ENCODE data around the gene SLC35G2. TPM values are rescaled to one million over a fixed set of nuclear protein-coding genes. Genes with fewer than 3 reads are reported as not detected.
A peak's percentile ranks its signal among the peaks of the same experiment; 100 is the strongest.

Gene SLC35G2
- total RNA-seq (1 to 10 TPM; 4.8 to 9.1 TPM), polyA plus RNA-seq (1 to 10 TPM; 3.6 to 6.6 TPM)
- long read RNA-seq, donor 1, partial matches to known transcripts = 0 of 2 reads
- long read RNA-seq, donor 1, other reads (novel, unspliced or antisense) = 0 of 2 reads
- long read RNA-seq, donor 2 = 0 reads
- long read RNA-seq, donor 3, partial matches to known transcripts = 0 of 1 reads
- long read RNA-seq, donor 3, other reads (novel, unspliced or antisense) = 0 of 1 reads
- long read RNA-seq, donor 4, partial matches to known transcripts = 0 of 1 reads
- long read RNA-seq, donor 4, other reads (novel, unspliced or antisense) = 0 of 1 reads
- long read RNA-seq, donor 5, partial matches to known transcripts = 12 of 12 reads
- long read RNA-seq, donor 5, other reads (novel, unspliced or antisense) = 0 of 12 reads

DNA sequence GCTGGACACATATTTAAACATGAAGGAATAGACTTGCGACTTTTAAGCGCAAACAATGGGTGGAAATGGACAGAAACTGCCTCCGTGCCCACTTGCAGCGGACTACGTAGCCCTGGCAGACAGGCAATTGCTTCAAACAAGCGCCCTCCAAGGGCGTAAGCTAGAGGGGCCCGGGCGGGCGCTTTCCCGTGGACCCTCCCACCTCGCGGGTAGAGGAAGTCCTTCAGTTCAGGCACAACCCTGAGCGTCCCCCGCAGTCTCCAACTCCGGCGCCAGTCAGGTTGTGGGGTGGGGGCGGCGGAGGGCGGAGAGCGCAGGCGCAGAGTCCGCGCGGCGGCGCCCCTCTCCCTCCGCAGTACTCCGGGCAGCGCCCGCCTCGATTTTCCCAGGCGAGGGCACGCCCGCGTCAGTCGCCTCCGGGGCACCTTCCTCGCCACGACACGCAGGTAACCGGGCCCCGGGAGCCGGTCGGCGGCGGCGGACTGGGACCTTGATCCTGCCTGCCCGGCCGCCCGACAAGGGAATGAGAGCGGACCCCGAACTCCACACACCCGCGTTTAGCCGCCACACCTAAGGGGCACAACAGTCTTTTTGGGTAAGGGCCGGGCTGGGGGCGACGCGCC is at the start of gene SLC35G2:
Gene SLC35G2 (plus strand): TSS at position 358 of the 623 bp plus-strand sequence. CDS start 35,335 bp downstream, outside the sequence.
- H3K27ac ChIP-seq (ENCODE audit: low read depth in 1 of 2, low read length in 1 of 2) = peak within 1 kb of the TSS; percentile 80 to 92
- H3K36me3 ChIP-seq (ENCODE audit: control insufficient read depth in 4 of 4, insufficient read depth in 4 of 4, low read length in 4 of 4) = no peaks in the 10 kb centered on the region
- H3K4me1 ChIP-seq (ENCODE audit: control insufficient read depth in 5 of 5, insufficient read depth in 5 of 5, low read length in 5 of 5) = peaks cover 0 to 39% (median 8%) of the 10 kb centered on the region in 5 donors
- TF ChIP-seq CTCF (IDR thresholded peaks at IDR 0.05; ENCODE audit: control extremely low read depth, extremely low read depth) = no peak
- WGBS, 2 donors = 0% methylated on average over 59 to 60 of the region's 60 CpGs
- H3K27me3 ChIP-seq (ENCODE audit: control insufficient read depth in 3 of 3, insufficient read depth in 3 of 3, low read length in 2 of 3) = peaks cover 0 to 17% (median 0%) of the 10 kb centered on the region in 3 donors
- no peak within 1 kb of the TSS for H3K9ac ChIP-seq (ENCODE audit: insufficient read depth in 1 of 2, low read length in 2 of 2)
- H3K4me3 ChIP-seq = peak within 1 kb of the TSS; percentile 67
- peak; percentile 39 for ATAC-seq (ENCODE audit: insufficient read depth, low FRiP score)
- H3K9me3 ChIP-seq (ENCODE audit: control insufficient read depth in 4 of 4, insufficient read depth in 3 of 4, low read length in 3 of 4) = no peaks in the 10 kb centered on the region
- peak; percentile 62 to 68 (median 63) for DNase-seq

DNA sequence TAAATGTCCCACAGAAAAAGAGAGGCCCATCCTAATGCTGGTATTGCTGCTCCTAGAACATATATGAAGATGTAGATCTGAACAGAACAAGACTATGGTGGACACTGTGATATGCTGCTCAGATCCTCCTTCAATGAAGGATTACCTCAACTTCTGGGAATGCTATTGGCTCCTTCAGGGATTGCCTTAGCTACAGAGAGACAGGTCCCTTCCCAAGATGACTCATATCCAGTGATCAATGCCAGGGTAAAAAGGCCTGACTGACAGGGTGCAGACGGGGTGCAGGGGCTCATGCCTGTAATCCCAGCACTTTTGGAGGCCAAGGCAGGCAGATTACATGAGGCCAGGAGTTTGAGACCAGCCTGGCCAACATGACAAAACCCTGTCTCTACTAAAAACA is 46.2 kb upstream of the SLC35G2 start:
- no peaks in the 10 kb centered on the region for H3K27me3 ChIP-seq (ENCODE audit: control insufficient read depth in 3 of 3, insufficient read depth in 3 of 3, low read length in 2 of 3)

GRCh38 chr3:136778865-136779264 is 40.1 kb upstream of the SLC35G2 start:
- Histone ChIP-seq H3K9me3 (ENCODE audit: control insufficient read depth in 4 of 4, insufficient read depth in 3 of 4, low read length in 3 of 4) (no peaks in the 10 kb centered on the region), H3K27ac (ENCODE audit: low read depth in 1 of 2, low read length in 1 of 2) (no peak overlapping the region), H3K4me1 (ENCODE audit: control insufficient read depth in 5 of 5, insufficient read depth in 5 of 5, low read length in 5 of 5) (peaks cover 0 to 7% (median 0%) of the 10 kb centered on the region in 5 donors), H3K27me3 (ENCODE audit: control insufficient read depth in 3 of 3, insufficient read depth in 3 of 3, low read length in 2 of 3) (peaks cover 0 to 2% (median 0%) of the 10 kb centered on the region in 3 donors), H3K4me3 (no peak overlapping the region), H3K36me3 (ENCODE audit: control insufficient read depth in 4 of 4, insufficient read depth in 4 of 4, low read length in 4 of 4) (no peaks in the 10 kb centered on the region), H3K9ac (ENCODE audit: insufficient read depth in 1 of 2, low read length in 2 of 2) (no peak overlapping the region)
- no peak for ATAC-seq (ENCODE audit: insufficient read depth, low FRiP score)
- no peak for TF ChIP-seq CTCF (IDR thresholded peaks at IDR 0.05; ENCODE audit: control extremely low read depth, extremely low read depth)
- 65 to 81% methylated on average over 4 of the region's 4 CpGs for WGBS, 2 donors
- no peak for DNase-seq

More for the DNA sequence above, 46.2 kb upstream of the SLC35G2 start:
- WGBS, 2 donors = 73 to 100% methylated on average over 1 of the region's 1 CpG
- Histone ChIP-seq H3K36me3 (ENCODE audit: control insufficient read depth in 4 of 4, insufficient read depth in 4 of 4, low read length in 4 of 4) (no peaks in the 10 kb centered on the region), H3K4me3 (no peak overlapping the region), H3K9ac (ENCODE audit: insufficient read depth in 1 of 2, low read length in 2 of 2) (no peak overlapping the region), H3K9me3 (ENCODE audit: control insufficient read depth in 4 of 4, insufficient read depth in 3 of 4, low read length in 3 of 4) (no peaks in the 10 kb centered on the region), H3K27ac (ENCODE audit: low read depth in 1 of 2, low read length in 1 of 2) (no peak overlapping the region), H3K4me1 (ENCODE audit: control insufficient read depth in 5 of 5, insufficient read depth in 5 of 5, low read length in 5 of 5) (no peaks in the 10 kb centered on the region)
- no peak for DNase-seq
- no peak for TF ChIP-seq CTCF (IDR thresholded peaks at IDR 0.05; ENCODE audit: control extremely low read depth, extremely low read depth)
- ATAC-seq (ENCODE audit: insufficient read depth, low FRiP score) = no peak
